ENCODE measurements around the gene NADSYN1.

NADSYN1 gene

GRCh38 chr11:71458146-71459070 lies 5.4 kb downstream of the NADSYN1 start:
- H3K36me3 ChIP-seq (ENCODE audit: control insufficient read depth, insufficient read depth, low read length), result peaks cover 28% of the 10 kb centered on the region
- no peaks in the 10 kb centered on the region for H3K27me3 ChIP-seq (replicated peaks; ENCODE audit: control insufficient read depth, insufficient read depth, low read length)
- no peak for TF ChIP-seq CTCF (IDR thresholded peaks at IDR 0.05; ENCODE audit: insufficient read depth, low read length, poor library complexity, severe bottlenecking)

GRCh38 chr11:71459076-71459766 lies 6.2 kb downstream of the NADSYN1 start:
- peaks cover 33% of the 10 kb centered on the region for H3K36me3 ChIP-seq (ENCODE audit: control insufficient read depth, insufficient read depth, low read length)
- TF ChIP-seq CTCF (IDR thresholded peaks at IDR 0.05; ENCODE audit: insufficient read depth, low read length, poor library complexity, severe bottlenecking), result no peak
- no peak overlapping the region for H3K4me3 ChIP-seq (replicated peaks; ENCODE audit: low read depth, low read length)
- no peak for DNase-seq (ENCODE audit: extremely low read depth, insufficient read length)
- H3K27me3 ChIP-seq (replicated peaks; ENCODE audit: control insufficient read depth, insufficient read depth, low read length), result no peaks in the 10 kb centered on the region

More at GRCh38 chr11:71458146-71459070, 5.4 kb downstream of the NADSYN1 start:
- H3K4me3 ChIP-seq (replicated peaks; ENCODE audit: low read depth, low read length), result no peak overlapping the region
- no peak for DNase-seq (ENCODE audit: extremely low read depth, insufficient read length)

- no peaks in the 10 kb centered on the region for H3K27me3 ChIP-seq (replicated peaks; ENCODE audit: control insufficient read depth, insufficient read depth, low read length)
- no peak for DNase-seq (ENCODE audit: extremely low read depth, insufficient read length)
- TF ChIP-seq CTCF (IDR thresholded peaks at IDR 0.05; ENCODE audit: insufficient read depth, low read length, poor library complexity, severe bottlenecking), result no peak
- no peak overlapping the region for H3K4me3 ChIP-seq (replicated peaks; ENCODE audit: low read depth, low read length)
- peaks cover 33% of the 10 kb centered on the region for H3K36me3 ChIP-seq (ENCODE audit: control insufficient read depth, insufficient read depth, low read length)
These were observed 6.8 kb downstream of the NADSYN1 start for GRCh38 chr11:71459767-71460320.

- H3K36me3 ChIP-seq (ENCODE audit: control insufficient read depth, insufficient read depth, low read length), result peaks cover 38% of the 10 kb centered on the region
- TF ChIP-seq CTCF (IDR thresholded peaks at IDR 0.05; ENCODE audit: insufficient read depth, low read length, poor library complexity, severe bottlenecking), result no peak
- no peak for DNase-seq (ENCODE audit: extremely low read depth, insufficient read length)
- H3K27me3 ChIP-seq (replicated peaks; ENCODE audit: control insufficient read depth, insufficient read depth, low read length), result no peaks in the 10 kb centered on the region
- H3K4me3 ChIP-seq (replicated peaks; ENCODE audit: low read depth, low read length), result no peak overlapping the region
These were observed 8.7 kb downstream of the NADSYN1 start for GRCh38 chr11:71461696-71462095.

- Histone ChIP-seq H3K36me3 (ENCODE audit: control insufficient read depth, insufficient read depth, low read length) (peaks cover 35% of the 10 kb centered on the region), H3K27me3 (replicated peaks; ENCODE audit: control insufficient read depth, insufficient read depth, low read length) (no peaks in the 10 kb centered on the region), H3K4me3 (replicated peaks; ENCODE audit: low read depth, low read length) (no peak overlapping the region)
- no peak for DNase-seq (ENCODE audit: extremely low read depth, insufficient read length)
- TF ChIP-seq CTCF (IDR thresholded peaks at IDR 0.05; ENCODE audit: insufficient read depth, low read length, poor library complexity, severe bottlenecking), result no peak
These were observed 9.7 kb downstream of the NADSYN1 start for GRCh38 chr11:71462726-71463125.

Data from GM06990 (cell line).